Measurements from ENCODE around the gene CACNB2.

The CACNB2 gene

GRCh38 chr10:18290651-18291313 lies 150.6 kb downstream of the CACNB2 start:
- H3K9me3 ChIP-seq, result no peaks in the 10 kb centered on the region
- no peaks in the 10 kb centered on the region for H3K4me1 ChIP-seq (ENCODE audit: control insufficient read depth in 1 of 2, insufficient read depth in 1 of 2, low read depth in 1 of 2, low read length in 1 of 2)
- H3K27me3 ChIP-seq, result no peaks in the 10 kb centered on the region
- H3K27ac ChIP-seq, result no peak overlapping the region
- H3K36me3 ChIP-seq, result no peaks in the 10 kb centered on the region
- TF ChIP-seq CTCF (IDR thresholded peaks at IDR 0.05), result no peak
- H3K4me3 ChIP-seq (ENCODE audit: low read depth in 1 of 2, low read length in 1 of 2), result no peak overlapping the region

- Histone ChIP-seq H3K27me3 (no peaks in the 10 kb centered on the region), H3K27ac (no peak overlapping the region), H3K36me3 (no peaks in the 10 kb centered on the region), H3K4me3 (ENCODE audit: low read depth in 1 of 2, low read length in 1 of 2) (no peak overlapping the region), H3K9me3 (no peaks in the 10 kb centered on the region), H3K4me1 (ENCODE audit: control insufficient read depth in 1 of 2, insufficient read depth in 1 of 2, low read depth in 1 of 2, low read length in 1 of 2) (no peaks in the 10 kb centered on the region)
- TF ChIP-seq CTCF (IDR thresholded peaks at IDR 0.05), result no peak
These were observed 153.6 kb downstream of the CACNB2 start for GRCh38 chr10:18293536-18294510.

- H3K36me3 ChIP-seq, result no peaks in the 10 kb centered on the region
- no peak overlapping the region for H3K4me3 ChIP-seq (ENCODE audit: low read depth in 1 of 2, low read length in 1 of 2)
- H3K9me3 ChIP-seq, result no peaks in the 10 kb centered on the region
- H3K4me1 ChIP-seq (ENCODE audit: control insufficient read depth in 1 of 2, insufficient read depth in 1 of 2, low read depth in 1 of 2, low read length in 1 of 2), result no peaks in the 10 kb centered on the region
- H3K27me3 ChIP-seq, result no peaks in the 10 kb centered on the region
- H3K27ac ChIP-seq, result no peak overlapping the region
- TF ChIP-seq CTCF (IDR thresholded peaks at IDR 0.05), result no peak
These were observed 154.4 kb downstream of the CACNB2 start for GRCh38 chr10:18294633-18295032.

- no peak for TF ChIP-seq CTCF (IDR thresholded peaks at IDR 0.05)
- no peaks in the 10 kb centered on the region for H3K4me1 ChIP-seq (ENCODE audit: control insufficient read depth in 1 of 2, insufficient read depth in 1 of 2, low read depth in 1 of 2, low read length in 1 of 2)
- no peaks in the 10 kb centered on the region for H3K9me3 ChIP-seq
- no peak overlapping the region for H3K27ac ChIP-seq
- no peak overlapping the region for H3K4me3 ChIP-seq (ENCODE audit: low read depth in 1 of 2, low read length in 1 of 2)
- H3K27me3 ChIP-seq, result no peaks in the 10 kb centered on the region
- no peaks in the 10 kb centered on the region for H3K36me3 ChIP-seq
These were observed 157.4 kb downstream of the CACNB2 start for GRCh38 chr10:18297659-18298058.

- no peak overlapping the region for H3K4me3 ChIP-seq (ENCODE audit: low read depth in 1 of 2, low read length in 1 of 2)
- H3K27me3 ChIP-seq, result no peaks in the 10 kb centered on the region
- H3K36me3 ChIP-seq, result no peaks in the 10 kb centered on the region
- no peak for TF ChIP-seq CTCF (IDR thresholded peaks at IDR 0.05)
- H3K4me1 ChIP-seq (ENCODE audit: control insufficient read depth in 1 of 2, insufficient read depth in 1 of 2, low read depth in 1 of 2, low read length in 1 of 2), result no peaks in the 10 kb centered on the region
- no peaks in the 10 kb centered on the region for H3K9me3 ChIP-seq
- no peak overlapping the region for H3K27ac ChIP-seq
These were observed 158.0 kb downstream of the CACNB2 start for GRCh38 chr10:18298256-18298655.
